ENCODE results near the gene MGLL.
"Not testable (repeated sequence)": the region's sequence is repeated elsewhere in the genome, so short reads cannot be mapped to it uniquely, and the experiment has no call there.

The MGLL gene

DNA sequence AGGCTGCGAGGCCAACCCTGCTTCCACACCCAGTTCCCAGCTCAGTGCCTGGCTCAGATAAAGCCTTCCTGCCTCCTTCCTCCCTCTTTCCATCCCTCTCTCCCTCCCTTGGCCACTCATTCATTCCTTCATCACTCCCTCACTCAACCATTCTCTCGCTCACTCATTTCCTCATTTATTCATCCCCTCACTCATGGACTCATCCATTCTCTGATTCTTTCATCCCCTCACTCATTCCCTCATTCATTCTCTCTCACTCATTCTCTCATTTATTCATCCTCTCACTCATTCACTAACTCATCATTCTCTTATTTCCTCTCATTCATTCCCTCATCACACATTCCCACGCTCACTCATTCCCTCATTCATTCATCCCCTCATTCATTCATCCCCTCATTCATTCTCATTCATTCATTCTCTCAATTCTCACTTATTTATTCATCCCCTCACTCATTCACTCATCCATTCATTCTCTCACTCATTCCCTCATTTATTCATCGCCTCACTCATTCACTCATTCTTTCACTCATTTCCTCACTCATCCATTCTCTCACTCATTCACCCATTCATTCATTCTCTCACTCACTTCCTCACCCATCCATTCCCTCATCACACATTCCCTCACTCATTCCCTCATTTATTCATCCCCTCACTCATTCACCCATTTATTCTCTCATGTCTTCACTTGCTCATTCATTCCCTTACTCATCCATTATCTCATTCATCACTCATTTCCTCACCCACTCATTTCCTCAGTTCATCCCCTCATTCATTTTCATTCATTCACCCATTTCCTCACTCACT, 136.4 kb downstream of the MGLL start:
- no peaks in the 10 kb centered on the region for H3K36me3 ChIP-seq (ENCODE audit: insufficient read depth, low read length)

DNA sequence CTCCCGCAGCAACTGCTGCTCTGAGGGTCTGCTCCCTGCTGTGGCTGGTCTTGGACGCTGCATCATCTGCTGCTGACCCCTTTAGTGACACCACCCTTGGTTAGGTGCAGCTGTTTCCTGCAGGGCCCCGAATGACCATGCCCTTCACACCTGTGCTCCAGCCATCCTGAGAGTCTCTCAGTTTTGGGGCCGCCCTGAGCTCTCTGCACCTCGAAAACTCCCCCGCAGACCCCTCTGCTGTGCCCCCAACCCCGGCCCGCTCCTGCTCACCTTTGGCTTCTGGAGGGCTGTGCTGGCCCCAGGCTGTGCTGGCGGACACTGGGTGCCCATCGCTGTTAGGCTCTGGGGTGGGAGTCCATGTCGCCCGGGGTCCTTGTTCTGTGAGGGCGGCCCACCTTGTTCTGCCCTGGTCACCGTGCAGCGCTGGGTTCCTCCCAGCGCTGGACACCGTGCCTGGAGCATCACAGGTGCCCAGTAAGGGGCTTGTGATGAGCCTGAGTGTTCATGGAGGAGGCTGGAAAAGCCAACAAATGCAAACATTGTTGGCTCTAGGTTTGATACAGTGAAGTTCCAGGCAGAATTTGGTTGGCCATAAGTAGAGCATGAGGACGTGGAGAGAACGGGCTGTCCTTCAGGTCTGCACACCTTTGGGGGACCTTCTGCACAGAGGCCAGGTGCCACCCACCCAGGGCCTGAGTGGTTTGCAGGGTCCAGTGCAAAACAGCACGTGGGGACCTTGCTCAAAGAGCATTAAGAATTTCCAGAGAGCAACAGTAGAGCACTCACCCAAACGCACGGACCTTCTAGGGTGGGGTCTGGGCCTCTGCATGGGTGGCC, 137.2 kb downstream of the MGLL start:
- no peak for TF ChIP-seq EZH2 (IDR thresholded peaks at IDR 0.05)
- DNase-seq (ENCODE audit: low read depth, low spot score) = no peak
- Histone ChIP-seq H3K4me3 (no peak overlapping the region), H3K9ac (ENCODE audit: insufficient read length) (no peak overlapping the region), H3K36me3 (ENCODE audit: insufficient read depth, low read length) (no peaks in the 10 kb centered on the region), H3K9me3 (ENCODE audit: low read depth, low read length) (no peaks in the 10 kb centered on the region), H3K27ac (no peak overlapping the region)

More for the DNA sequence above, 136.4 kb downstream of the MGLL start:
- H3K9me3 ChIP-seq (ENCODE audit: low read depth, low read length) = no peaks in the 10 kb centered on the region
- H3K4me3 ChIP-seq = no peak overlapping the region
- no peak overlapping the region for H3K9ac ChIP-seq (ENCODE audit: insufficient read length)
- no peak overlapping the region for H3K27ac ChIP-seq
- TF ChIP-seq EZH2 (IDR thresholded peaks at IDR 0.05) (no peak), FOXP2 (optimal IDR thresholded peaks at IDR 0.05; ENCODE audit: control extremely low read depth, extremely low read length, insufficient read depth) (no peak), POLR2AphosphoS5 (IDR thresholded peaks at IDR 0.05; ENCODE audit: borderline replicate concordance, low read depth, low read length) (no peak)
- no peak for DNase-seq (ENCODE audit: low read depth, low spot score)

DNA sequence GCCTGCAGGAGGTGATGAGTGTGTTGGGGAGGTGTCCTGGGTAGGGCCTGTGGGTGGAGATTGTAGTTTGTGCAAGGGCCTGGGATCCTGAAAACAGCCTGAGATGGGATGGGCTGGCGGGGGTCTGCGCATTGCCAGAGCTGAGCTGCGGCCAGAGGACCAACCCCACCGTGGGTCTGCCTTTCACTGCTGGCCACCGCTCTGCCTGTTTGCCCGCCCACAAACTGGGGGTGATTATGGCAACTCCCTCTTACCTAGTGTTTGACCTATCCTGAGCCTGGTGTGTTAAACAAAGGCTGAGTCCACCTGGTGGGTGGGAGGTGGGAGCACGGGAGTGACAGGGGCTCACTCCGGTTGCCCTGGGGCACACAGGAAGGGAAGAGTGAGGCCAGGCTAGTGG, 139.8 kb downstream of the MGLL start:
- H3K9ac ChIP-seq (ENCODE audit: insufficient read length) = no peak overlapping the region
- TF ChIP-seq FOXP2 (optimal IDR thresholded peaks at IDR 0.05; ENCODE audit: control extremely low read depth, extremely low read length, insufficient read depth) (no peak), POLR2AphosphoS5 (IDR thresholded peaks at IDR 0.05; ENCODE audit: borderline replicate concordance, low read depth, low read length) (no peak), EZH2 (IDR thresholded peaks at IDR 0.05) (no peak)
- H3K9me3 ChIP-seq (ENCODE audit: low read depth, low read length) = no peaks in the 10 kb centered on the region
- no peaks in the 10 kb centered on the region for H3K36me3 ChIP-seq (ENCODE audit: insufficient read depth, low read length)
- no peak overlapping the region for H3K27ac ChIP-seq
- no peak for DNase-seq (ENCODE audit: low read depth, low spot score)
- no peak overlapping the region for H3K4me3 ChIP-seq

DNA sequence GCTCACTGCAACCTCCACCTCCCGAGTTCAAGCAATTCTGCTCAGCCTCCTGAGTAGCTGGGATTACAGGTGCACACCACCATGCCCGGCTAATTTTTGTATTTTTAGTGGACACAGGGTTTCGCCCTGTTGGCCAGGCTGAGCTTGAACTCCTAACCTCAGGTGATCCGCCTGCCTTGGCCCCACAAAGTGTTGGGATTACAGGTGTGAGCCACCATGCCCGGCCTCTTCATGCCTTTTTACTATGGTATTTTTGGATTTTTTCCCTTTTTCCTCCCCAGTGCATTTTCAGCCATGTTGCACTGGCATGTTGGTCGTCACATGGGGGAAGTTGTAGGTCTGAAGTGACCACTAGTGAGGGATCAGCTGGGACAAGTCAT, 140.2 kb downstream of the MGLL start:
- not testable (repeated sequence) for H3K4me3 ChIP-seq; DNase-seq (ENCODE audit: low read depth, low spot score); H3K9me3 ChIP-seq (ENCODE audit: low read depth, low read length); H3K27ac ChIP-seq; H3K36me3 ChIP-seq (ENCODE audit: insufficient read depth, low read length); H3K9ac ChIP-seq (ENCODE audit: insufficient read length)

DNA sequence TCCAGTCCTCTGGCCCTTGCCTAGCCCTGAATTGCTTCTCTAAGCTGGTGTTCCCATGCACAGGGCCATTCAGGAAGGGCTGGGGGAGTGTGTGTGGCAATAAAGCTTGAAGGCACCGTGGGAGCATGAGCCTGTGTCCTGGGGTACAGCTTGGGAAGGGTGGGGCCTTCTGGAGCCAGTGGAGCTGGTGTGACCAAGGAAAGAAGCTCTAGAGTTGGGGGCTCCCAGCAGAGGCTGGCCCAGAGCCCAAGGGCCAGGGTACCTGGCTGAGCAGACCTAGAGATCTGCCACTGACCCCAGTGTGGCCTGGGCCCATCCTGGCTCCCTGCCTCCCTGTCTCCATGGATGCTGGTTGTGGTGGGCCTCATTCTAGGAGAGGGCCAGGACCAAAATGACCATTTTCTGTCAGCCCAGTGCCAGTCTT, 141.5 kb downstream of the MGLL start:
- DNase-seq (ENCODE audit: low read depth, low spot score) = no peak
- H3K9me3 ChIP-seq (ENCODE audit: low read depth, low read length) = no peaks in the 10 kb centered on the region
- H3K9ac ChIP-seq (ENCODE audit: insufficient read length) = no peak overlapping the region
- H3K4me3 ChIP-seq = no peak overlapping the region
- no peaks in the 10 kb centered on the region for H3K36me3 ChIP-seq (ENCODE audit: insufficient read depth, low read length)
- TF ChIP-seq POLR2AphosphoS5 (IDR thresholded peaks at IDR 0.05; ENCODE audit: borderline replicate concordance, low read depth, low read length) = no peak
- no peak for TF ChIP-seq FOXP2 (optimal IDR thresholded peaks at IDR 0.05; ENCODE audit: control extremely low read depth, extremely low read length, insufficient read depth)
- TF ChIP-seq EZH2 (IDR thresholded peaks at IDR 0.05) = no peak
- no peak overlapping the region for H3K27ac ChIP-seq

DNA sequence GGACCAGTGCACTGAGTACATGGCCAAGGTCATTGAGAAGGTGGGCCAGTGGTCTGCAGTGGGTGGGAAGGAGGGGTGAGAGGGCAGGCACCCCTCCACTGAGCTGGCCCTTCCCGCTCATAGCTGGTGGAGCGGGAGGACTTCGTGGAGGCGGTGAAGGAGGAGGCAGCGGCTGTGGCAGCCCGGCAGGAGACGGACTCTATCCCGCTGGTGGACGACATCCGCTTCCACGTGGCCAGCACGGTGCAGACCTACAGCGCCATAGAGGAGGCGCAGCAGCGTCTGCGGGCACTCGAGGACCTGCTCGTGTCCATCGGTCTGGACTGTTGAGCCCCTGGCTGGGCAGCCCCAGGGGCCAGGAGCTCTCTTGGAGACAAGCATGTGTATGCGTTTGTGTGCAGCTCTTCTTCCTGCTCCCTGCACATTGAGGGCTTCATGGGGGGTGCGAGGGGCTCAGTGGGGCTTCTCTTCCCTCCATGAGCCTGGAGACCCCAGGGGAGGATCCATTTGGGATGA, 142.1 kb downstream of the MGLL start:
- no peaks in the 10 kb centered on the region for H3K9me3 ChIP-seq (ENCODE audit: low read depth, low read length)
- DNase-seq (ENCODE audit: low read depth, low spot score) = no peak
- H3K27ac ChIP-seq = no peak overlapping the region
- TF ChIP-seq POLR2AphosphoS5 (IDR thresholded peaks at IDR 0.05; ENCODE audit: borderline replicate concordance, low read depth, low read length) = no peak
- H3K4me3 ChIP-seq = no peak overlapping the region
- H3K9ac ChIP-seq (ENCODE audit: insufficient read length) = no peak overlapping the region
- H3K36me3 ChIP-seq (ENCODE audit: insufficient read depth, low read length) = no peaks in the 10 kb centered on the region

DNA sequence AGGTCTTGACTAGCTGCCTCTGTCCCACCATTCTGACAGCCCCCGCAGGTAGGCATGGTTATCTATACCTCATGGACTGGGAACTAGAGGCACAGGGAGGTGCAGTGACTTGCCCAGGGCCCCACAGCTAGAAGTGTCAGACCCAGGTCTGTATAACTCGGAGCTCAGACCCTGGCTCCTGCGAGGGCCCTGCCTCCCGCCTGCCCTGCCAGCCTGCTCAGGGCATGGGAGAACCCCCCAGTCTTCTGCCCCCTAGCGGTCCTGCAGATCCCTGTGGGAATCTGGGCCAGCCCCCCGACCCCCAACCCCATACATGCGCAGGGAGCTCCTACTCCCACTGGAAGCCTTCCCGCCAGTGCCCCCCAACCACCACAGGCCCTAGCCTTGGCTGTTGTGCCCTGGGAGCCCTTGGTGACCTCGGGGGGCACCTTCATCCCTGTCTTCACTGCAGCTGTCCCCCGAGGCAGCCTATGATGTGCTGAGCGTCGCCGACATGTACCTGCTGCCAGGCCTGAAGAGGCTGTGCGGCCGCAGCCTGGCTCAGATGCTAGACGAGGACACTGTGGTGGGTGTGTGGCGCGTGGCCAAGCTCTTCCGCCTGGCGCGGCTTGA, 142.7 kb downstream of the MGLL start:
- Histone ChIP-seq H3K27ac (no peak overlapping the region), H3K9me3 (ENCODE audit: low read depth, low read length) (no peaks in the 10 kb centered on the region), H3K4me3 (no peak overlapping the region), H3K36me3 (ENCODE audit: insufficient read depth, low read length) (no peaks in the 10 kb centered on the region), H3K9ac (ENCODE audit: insufficient read length) (no peak overlapping the region)
- TF ChIP-seq EZH2 (IDR thresholded peaks at IDR 0.05) (no peak), POLR2AphosphoS5 (IDR thresholded peaks at IDR 0.05; ENCODE audit: borderline replicate concordance, low read depth, low read length) (no peak), FOXP2 (optimal IDR thresholded peaks at IDR 0.05; ENCODE audit: control extremely low read depth, extremely low read length, insufficient read depth) (no peak)
- no peak for DNase-seq (ENCODE audit: low read depth, low spot score)

DNA sequence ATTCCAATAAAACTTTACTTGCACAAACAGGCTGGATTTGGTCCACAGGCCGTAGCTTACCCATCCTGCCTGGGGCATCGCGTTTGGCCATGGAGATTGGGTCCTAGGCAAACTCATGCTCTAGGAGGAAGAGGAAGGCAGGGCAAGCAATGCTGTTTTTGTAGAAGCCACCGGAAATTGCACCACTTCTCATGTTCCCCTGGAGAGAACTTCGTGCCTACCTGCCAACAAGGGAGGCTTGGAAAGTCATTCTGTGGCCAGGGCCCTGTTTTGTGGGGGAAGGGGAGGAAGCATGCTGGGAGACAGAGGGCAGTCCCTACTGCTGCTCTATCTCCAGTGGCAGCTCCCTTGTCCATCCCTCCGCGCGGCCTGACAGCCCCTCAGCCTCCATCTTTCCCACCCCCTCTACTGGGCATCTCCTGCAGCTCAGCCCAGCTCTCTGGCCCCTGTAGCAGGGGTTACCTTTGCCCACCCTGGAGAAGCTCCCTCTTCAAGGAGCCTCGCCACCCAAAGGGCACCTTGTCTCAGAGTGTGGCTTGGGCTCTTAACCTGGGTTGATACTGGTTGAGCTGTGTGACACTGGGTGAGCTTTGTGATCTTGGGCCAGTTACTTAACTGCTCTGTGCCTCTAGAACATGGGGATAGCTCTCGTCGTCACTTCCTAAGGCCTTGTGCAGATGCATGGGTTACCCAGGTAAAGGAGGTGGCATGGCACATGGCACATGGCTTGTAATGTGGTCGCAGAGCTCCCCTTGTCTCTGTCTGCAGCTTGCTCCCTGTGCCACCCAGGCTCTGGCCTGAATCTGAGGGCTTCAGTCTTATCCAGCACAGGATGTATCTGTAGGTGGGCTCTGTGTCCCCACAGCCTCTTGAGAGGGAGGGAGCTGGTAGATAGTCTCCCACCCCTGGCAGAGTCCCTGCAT, 143.4 kb downstream of the MGLL start:
- no peaks in the 10 kb centered on the region for H3K9me3 ChIP-seq (ENCODE audit: low read depth, low read length)
- no peak overlapping the region for H3K27ac ChIP-seq
- H3K9ac ChIP-seq (ENCODE audit: insufficient read length) = no peak overlapping the region
- no peak overlapping the region for H3K4me3 ChIP-seq
- TF ChIP-seq EZH2 (IDR thresholded peaks at IDR 0.05) = no peak
- TF ChIP-seq FOXP2 (optimal IDR thresholded peaks at IDR 0.05; ENCODE audit: control extremely low read depth, extremely low read length, insufficient read depth) = no peak
- no peak for TF ChIP-seq POLR2AphosphoS5 (IDR thresholded peaks at IDR 0.05; ENCODE audit: borderline replicate concordance, low read depth, low read length)
- H3K36me3 ChIP-seq (ENCODE audit: insufficient read depth, low read length) = no peaks in the 10 kb centered on the region
- no peak for DNase-seq (ENCODE audit: low read depth, low spot score)

Data from SK-N-MC (cell line).